Caki2 (cell line): ENCODE data around the gene MEG3. TPM values are rescaled to one million over a fixed set of nuclear protein-coding genes. Genes with fewer than 3 reads are reported as not detected.
"Not testable (repeated sequence)": the region's sequence is repeated elsewhere in the genome, so short reads cannot be mapped to it uniquely, and the experiment has no call there.

Experiments
- DNase-seq: peaks from one replicate; pipeline ENCODE4 v3.0.0-alpha.2; 2015; ENCODE audit warnings: low read depth
- in situ Hi-C: cut with HindIII; loops from 2 replicates; pipeline ENCODE4 v1.10.0; 2016; ENCODE audit warnings: low sequenced_read_pairs, low pct_unique_long_range_greater_than_20kb, mixed read lengths
- total RNA-seq: library from RNA; depleted of rRNA; stranded (reverse); fragments of >200 nt; shearing (Covaris generic); gene quantifications from 2 replicates; pipeline ENCODE4 v1.2.3, GENCODE V29; 2014; ENCODE audit warnings: low replicate concordance

MEG3 gene
- total RNA-seq, 1 experiment from 2014 or later: not detected

GRCh38 chr14:100786576-100787219 is 39.2 kb upstream of the MEG3 start:
- no peak for DNase-seq
- in situ Hi-C loops: no loop called here

- in situ Hi-C loops: no loop called here
Observed at GRCh38 chr14:100787659-100788058, 38.3 kb upstream of the MEG3 start.

GRCh38 chr14:100788517-100788916 is 37.4 kb upstream of the MEG3 start:
- no peak for DNase-seq
- in situ Hi-C loops: no loop called here

More at GRCh38 chr14:100787659-100788058, 38.3 kb upstream of the MEG3 start:
- no peak for DNase-seq

- in situ Hi-C loops: no loop called here
- DNase-seq: no peak
Observed at GRCh38 chr14:100788942-100789341, 37.0 kb upstream of the MEG3 start.

GRCh38 chr14:100789460-100790417 is 36.2 kb upstream of the MEG3 start:
- no peak for DNase-seq
- in situ Hi-C loops: no loop called here

GRCh38 chr14:100790502-100791347 is 35.2 kb upstream of the MEG3 start:
- in situ Hi-C loops: no loop called here
- no peak for DNase-seq

- in situ Hi-C loops: no loop called here
- no peak for DNase-seq
Observed at GRCh38 chr14:100791348-100791735, 34.6 kb upstream of the MEG3 start.

GRCh38 chr14:100791995-100792394 is 33.9 kb upstream of the MEG3 start:
- in situ Hi-C loops: no loop called here
- DNase-seq: no peak

GRCh38 chr14:100796946-100797345 is 29.0 kb upstream of the MEG3 start:
- in situ Hi-C loops: no loop called here
- DNase-seq: no peak

GRCh38 chr14:100800041-100800440 is 25.9 kb upstream of the MEG3 start:
- no peak for DNase-seq
- in situ Hi-C loops: no loop called here

GRCh38 chr14:100801433-100801832 is 24.5 kb upstream of the MEG3 start:
- DNase-seq, in situ Hi-C loops: not testable (repeated sequence)

- DNase-seq: no peak
- in situ Hi-C loops: no loop called here
Observed at GRCh38 chr14:100802179-100802578, 23.7 kb upstream of the MEG3 start.

GRCh38 chr14:100802766-100803165 is 23.2 kb upstream of the MEG3 start:
- no peak for DNase-seq
- in situ Hi-C loops: no loop called here

- no peak for DNase-seq
- in situ Hi-C loops: no loop called here
Observed at GRCh38 chr14:100803226-100803625, 22.7 kb upstream of the MEG3 start.

- no peak for DNase-seq
- in situ Hi-C loops: no loop called here
Observed at GRCh38 chr14:100803676-100804075, 22.2 kb upstream of the MEG3 start.

- no peak for DNase-seq
- in situ Hi-C loops: no loop called here
Observed at GRCh38 chr14:100804138-100804537, 21.8 kb upstream of the MEG3 start.

GRCh38 chr14:100804558-100805309 is 21.2 kb upstream of the MEG3 start:
- no peak for DNase-seq
- in situ Hi-C loops: no loop called here

- no peak for DNase-seq
- in situ Hi-C loops: no loop called here
Observed at GRCh38 chr14:100806386-100806785, 19.5 kb upstream of the MEG3 start.
